ENCODE measurements around the gene RPS14.
"Not testable (repeated sequence)": the region's sequence is repeated elsewhere in the genome, so short reads cannot be mapped to it uniquely, and the experiment has no call there.

RPS14 gene

DNA sequence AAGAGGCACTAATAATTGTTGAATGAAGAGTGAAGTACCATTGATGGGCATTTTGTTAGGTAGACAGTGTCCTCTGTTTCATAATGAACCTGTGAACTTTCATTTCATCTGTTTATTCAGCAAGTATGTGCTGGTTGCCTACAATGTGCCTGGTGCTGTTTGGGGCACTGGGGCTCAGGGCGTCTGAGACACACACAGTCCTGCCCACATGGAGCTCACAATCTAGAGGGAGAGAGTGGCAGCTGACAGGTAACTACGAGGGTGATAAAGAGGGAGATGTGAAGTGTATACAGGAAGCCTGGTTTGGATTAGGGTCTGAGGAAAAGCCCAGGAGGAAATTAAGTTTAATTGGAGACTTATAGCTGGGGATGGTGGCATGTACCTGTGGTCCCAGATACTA is 29.9 kb upstream of the RPS14 start:
- DNase-seq = no peak

DNA sequence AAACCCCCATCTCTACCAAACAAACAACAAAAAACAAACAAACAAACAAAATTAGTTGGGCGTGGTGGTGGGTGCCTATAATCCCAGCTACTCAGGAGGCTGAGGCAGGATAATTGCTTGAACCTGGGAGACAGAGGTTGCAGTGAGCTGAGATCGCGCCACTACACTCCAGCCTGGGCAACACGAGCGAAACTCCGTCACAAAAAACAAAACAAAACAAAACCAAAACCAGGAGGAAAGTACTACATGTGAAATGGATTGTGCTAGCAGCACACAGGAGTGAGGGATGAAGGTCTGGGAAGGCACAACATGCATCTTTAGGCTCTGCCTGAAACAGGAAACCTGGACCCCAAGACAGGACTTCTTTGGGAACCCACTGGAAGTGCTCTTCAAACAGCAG is 27.0 kb upstream of the RPS14 start:
- not testable (repeated sequence) for DNase-seq

- DNase-seq = no peak
Observed at GRCh38 chr5:150473673-150474358, 24.3 kb upstream of the RPS14 start.

DNA sequence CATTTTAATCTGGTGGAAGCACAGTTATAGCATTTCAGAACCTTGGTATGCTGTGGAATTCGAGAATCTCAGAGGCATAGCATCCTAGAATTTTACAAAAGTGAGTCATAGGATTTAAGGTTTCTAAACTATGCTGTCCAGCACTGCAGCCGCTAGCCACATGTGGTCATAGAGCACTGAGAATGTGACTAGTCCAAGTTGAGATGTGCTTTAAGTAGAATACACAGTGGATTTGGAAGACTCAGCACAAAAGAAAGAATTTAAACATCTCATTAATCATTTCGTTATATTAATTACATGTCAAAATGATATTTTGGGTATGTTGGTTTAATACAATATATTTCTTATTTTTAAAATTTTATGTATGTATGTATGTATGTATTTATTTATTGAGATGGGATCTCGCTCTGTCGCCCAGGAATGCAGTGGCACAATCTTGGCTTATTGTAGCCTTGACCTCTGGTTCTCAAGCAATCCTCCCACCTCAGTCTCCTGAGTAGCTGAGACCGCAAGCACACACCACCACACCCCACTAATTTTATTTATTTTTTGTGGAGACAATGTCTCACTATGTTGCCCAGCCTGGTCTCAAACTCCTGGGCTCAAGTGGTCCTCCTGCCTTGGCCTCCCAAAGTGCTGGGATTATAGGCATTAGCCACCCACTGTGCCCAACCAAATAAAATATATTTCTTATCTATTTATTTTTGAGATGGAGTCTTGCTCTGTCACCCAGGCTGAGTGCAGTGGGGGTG is 20.4 kb upstream of the RPS14 start:
- DNase-seq = no peak

- no peak for DNase-seq
Observed at GRCh38 chr5:150468206-150468605, 18.7 kb upstream of the RPS14 start.

DNA sequence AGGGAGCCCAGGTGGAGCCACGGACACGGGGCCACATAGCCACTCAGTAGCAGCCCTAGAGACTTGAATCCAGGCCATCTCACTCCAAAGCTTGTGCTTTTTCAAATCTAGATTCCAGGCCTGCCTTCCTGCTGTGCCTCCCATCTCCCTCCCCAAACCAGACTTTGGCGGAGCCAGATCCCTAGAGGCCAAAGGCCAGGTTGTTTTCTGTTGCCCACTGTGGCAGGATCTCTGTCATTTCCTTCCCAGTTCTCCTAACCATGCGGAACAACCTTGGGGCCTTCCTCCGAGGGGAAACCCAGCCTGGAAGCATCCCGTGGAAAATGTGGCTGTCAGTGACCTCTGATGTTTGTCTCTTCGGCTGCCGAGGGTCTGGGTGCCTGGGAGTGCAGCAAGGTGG is 16.4 kb upstream of the RPS14 start:
- no peak for DNase-seq

DNA sequence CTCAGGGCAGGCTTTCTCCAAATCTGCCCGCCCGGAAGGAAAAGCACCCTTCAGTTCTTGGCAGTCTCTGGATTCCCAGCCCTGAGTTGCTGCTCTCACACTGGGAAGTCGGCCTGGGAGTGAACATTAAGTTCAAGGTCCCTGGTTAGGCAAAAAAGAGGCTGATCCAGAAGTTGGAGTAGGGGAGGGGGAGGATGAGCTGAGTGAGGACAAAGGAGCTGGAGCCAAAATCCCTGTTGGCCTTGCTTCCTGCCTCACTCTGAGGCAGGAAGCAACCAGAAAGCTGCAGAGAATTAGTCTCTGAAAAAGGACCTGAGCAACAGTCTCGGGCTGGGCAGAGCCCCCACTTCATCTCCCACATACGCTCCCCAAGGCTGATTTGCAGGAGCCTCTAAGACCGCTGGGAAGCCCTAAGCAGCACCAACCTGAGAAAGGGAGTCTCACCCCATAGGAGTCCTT is 15.0 kb upstream of the RPS14 start:
- DNase-seq = no peak

- peak; percentile 30 for DNase-seq
Observed at GRCh38 chr5:150461231-150461630, 11.7 kb upstream of the RPS14 start.

DNA sequence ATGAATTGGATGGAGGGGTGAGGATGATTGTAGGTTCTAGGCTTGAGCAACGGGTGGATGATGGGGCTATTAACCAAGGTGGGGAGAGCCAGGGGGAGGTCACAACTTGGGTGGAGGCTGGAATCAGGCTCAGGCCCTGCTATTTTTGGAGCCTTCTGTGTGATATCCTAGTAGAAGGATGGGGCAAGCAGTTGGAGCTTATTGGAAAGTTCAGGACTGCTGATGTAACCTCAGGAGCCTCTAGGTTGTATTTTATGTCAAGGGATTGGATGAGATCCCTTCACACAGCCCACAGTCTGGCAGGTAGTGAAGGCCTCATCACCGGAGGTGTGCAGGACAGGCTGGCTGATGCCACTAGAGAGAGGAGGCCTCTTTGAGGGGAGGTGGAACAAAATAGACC is 11.2 kb upstream of the RPS14 start:
- no peak for DNase-seq

GRCh38 chr5:150458802-150459557 is 9.4 kb upstream of the RPS14 start:
- no peak for DNase-seq

GRCh38 chr5:150457562-150458240 is 8.2 kb upstream of the RPS14 start:
- DNase-seq = no peak

GRCh38 chr5:150457121-150457520 is 7.6 kb upstream of the RPS14 start:
- no peak for DNase-seq

DNA sequence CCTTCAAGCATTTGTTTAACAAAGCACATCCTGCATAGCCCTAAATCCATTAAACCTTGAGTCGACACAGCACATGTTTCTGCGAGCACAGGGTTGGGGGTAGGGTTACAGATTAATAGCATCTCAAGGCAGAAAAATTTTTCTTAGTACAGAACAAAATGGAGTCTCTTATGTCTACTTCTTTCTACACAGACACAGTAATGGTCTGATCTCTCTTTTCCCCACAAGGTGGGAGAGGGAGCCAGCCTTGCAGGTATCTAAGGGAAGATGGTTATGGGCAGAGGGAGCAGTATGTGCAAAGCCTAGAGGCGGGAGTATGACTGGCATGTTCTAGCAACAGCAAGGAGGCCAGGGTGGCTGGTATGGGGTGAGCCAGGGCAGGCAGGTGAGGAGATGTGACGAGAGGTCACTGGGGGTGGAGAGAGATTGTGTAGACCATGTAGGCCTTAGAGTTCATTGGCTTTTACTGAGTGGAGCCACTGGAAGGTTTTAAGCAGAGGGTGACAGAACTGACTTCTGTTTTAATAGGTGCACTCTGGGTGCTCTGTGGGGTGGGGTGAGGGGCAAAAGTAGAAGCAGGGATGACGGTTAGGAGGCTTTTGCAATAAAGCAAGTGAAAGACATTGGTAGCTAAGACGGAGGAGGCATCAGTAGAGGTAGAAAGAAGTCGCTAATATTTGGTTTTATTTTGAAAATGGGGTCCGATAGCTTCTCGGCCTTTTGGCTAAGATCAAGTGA is 5.1 kb upstream of the RPS14 start:
- no peak for DNase-seq

DNA sequence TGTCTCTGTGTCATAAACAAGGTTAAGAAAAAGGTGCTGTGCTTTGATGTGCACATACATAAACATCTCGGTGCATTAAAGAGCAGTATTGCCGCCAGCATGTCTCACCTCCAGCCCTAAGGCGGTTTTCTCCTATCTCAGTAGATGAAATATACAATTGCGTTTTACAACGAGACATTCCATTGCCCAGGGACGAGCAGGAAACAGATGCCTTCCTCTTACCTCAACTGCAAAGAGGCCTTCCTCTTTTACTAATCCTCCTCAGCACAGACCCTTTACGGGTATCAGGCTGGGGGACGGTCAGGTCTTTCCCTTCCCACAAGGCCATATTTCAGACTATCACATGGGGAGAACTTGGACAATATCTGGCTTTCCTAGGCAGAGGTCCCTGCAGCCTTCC is 4.5 kb upstream of the RPS14 start:
- DNase-seq = not testable (repeated sequence)

- DNase-seq = no peak
Observed at GRCh38 chr5:150452914-150453313, 3.4 kb upstream of the RPS14 start.

GRCh38 chr5:150451594-150451993 is 2.1 kb upstream of the RPS14 start:
- DNase-seq = no peak

- DNase-seq = no peak
Observed at GRCh38 chr5:150448952-150449516, 505 bp downstream of the RPS14 start.

DNA sequence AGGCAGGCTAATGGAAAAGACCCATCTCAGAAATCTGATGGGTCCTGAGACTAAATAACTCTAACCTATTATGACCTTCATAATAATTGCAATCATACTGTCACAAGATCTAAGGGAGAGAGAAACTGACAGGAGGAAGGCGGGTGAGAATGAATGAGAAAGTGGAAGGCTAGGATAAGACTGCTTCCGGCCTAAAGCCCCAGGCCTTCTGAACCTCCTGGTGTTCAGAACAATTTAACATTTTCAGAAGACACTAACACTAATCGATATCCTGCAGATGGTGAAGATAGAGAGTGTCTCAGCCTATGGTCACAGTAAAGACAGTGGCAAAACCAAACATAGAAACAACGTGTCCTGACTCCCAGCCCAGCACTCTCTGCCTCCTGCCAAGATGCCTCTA is 1.2 kb downstream of the RPS14 start:
- DNase-seq = no peak

DNA sequence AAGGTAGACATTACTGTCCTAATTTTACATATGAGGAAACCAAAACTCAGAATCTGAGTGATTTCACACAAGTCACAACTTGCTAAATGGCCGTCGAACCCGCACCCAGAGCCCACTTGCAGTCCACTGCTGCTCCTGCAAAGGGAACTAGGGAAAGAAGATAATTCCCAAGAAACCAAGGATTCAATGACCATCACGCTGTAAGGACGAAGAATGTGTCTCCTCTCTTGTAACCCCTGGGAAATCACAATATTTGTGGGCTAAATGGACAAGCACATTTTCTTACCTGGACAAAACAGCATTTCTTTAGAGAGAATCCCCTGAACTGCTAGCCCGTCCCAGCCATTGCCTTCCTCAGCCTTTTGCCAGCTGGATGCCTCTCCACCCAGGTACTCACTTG is 2.4 kb downstream of the RPS14 start:
- no peak for DNase-seq

- no peak for DNase-seq
Observed at GRCh38 chr5:150446583-150446982, 3.0 kb downstream of the RPS14 start.

- no peak for DNase-seq
Observed at GRCh38 chr5:150446088-150446487, 3.5 kb downstream of the RPS14 start.

DNA sequence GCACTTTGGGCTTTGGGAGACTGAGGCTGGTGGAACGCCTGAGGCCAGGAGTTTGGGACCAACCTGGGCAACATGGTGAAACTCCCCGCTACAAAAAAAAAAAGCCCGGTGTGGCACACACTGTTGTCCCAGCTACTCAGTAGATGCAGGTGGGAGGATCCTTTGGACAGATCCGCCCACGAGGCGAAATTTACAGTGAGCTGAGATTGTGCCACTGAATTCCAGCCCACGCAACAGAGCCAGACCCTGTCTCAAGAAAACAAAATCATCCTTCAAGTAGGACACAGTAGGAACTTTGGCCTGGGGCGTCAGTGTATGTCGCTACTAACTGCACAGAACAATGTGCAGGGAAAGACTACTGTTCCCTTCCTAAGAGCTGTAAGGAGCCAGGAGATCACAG is 4.8 kb downstream of the RPS14 start:
- DNase-seq = no peak

Data from DMS153 (cell line).